Raji (cell line): ENCODE results near the gene PDX1.

ENCODE experiments used
- POLR2A ChIP-seq: IDR thresholded peaks from 2 replicates; pipeline ENCODE4 v1.6.1; 2011; ENCODE audit warnings: low read depth, low read length, control low read depth; ENCODE audit not compliant: insufficient read depth

PDX1 gene

DNA sequence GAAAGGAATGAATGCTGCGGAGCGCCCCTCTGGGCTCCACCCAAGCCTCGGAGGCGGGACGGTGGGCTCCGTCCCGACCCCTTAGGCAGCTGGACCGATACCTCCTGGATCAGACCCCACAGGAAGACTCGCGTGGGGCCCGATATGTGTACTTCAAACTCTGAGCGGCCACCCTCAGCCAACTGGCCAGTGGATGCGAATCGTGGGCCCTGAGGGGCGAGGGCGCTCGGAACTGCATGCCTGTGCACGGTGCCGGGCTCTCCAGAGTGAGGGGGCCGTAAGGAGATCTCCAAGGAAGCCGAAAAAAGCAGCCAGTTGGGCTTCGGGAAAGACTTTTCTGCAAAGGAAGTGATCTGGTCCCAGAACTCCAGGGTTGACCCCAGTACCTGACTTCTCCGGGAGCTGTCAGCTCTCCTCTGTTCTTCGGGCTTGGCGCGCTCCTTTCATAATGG, 8.6 kb downstream of the PDX1 start:
- TF ChIP-seq POLR2A = no peak

DNA sequence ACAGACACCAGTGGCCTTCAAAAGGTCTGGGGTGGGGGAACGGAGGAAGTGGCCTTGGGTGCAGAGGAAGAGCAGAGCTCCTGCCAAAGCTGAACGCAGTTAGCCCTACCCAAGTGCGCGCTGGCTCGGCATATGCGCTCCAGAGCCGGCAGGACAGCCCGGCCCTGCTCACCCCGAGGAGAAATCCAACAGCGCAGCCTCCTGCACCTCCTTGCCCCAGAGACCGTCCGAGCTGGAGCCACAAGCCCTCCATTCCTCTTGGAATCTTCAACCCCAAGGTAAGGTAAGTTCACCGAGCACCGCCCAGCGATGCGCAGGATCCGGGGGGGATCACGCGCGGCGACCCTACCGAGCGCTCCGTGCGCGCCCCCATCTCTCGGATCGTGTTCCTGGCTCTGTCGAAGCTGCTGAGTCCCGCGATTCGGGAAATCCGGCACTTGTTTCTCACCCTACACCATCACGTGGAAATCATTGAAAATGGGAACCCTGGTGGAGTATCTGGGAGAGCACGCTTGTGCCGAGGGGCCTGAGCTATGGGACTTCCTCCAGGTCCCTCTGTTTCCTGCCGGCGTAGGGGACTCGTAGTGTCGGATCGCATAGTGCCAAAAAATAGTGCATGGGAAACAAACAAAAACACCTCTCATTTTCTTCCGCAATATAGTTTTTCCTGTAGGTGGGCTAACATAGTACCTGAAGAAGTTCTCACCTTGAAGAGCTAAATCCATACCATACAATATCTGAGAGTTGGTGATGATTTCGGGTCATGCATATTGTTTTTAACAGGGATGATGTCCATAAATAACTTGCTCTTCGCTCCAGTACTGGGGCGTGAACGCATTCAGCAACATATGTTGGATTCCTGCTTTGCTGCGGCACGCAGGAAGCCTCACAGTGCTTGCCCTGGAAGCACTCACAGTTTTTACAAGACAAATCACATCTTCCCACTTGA, 9.3 kb downstream of the PDX1 start:
- no peak for TF ChIP-seq POLR2A

- no peak for TF ChIP-seq POLR2A
Observed at GRCh38 chr13:27929868-27930267, 10.1 kb downstream of the PDX1 start.

- TF ChIP-seq POLR2A = no peak
Observed at GRCh38 chr13:27933118-27933517, 13.3 kb downstream of the PDX1 start.

DNA sequence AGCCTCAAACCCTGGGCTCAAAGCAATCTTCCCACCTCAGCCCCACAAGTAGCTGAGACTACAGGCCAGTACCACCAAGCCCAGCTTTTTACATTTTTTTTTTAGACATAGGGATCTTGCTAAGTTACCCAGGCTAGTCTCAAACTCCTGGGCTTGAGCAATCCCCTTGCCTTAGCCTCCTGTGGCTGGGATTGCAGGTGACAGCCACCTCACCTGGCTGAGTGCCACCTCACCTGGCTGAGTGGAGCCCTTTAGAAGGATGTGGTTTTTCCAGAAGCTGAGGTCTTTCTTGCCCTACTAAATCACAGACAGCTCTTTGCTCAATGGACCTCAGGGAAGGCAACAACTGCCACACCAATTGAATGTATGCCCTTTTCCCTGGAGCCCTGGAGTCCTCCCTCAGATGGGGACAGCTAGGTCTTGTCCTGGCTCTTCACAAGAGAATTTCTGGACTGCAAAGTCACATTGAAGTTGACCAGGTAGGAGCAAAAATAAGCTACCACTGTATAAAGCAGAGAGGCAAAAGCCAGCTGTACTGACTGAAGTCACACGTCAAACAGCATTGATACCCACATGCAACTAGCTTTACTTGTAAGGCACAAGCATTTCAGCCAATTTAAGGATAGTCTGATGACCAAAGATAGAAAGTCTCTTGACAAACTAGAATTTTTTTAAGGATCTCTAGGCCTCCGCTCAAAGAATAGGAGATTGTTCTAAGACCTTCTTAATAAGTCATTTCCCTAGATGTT, 14.0 kb downstream of the PDX1 start:
- no peak for TF ChIP-seq POLR2A

GRCh38 chr13:27942972-27943371, 23.2 kb downstream of the PDX1 start:
- TF ChIP-seq POLR2A = no peak

- no peak for TF ChIP-seq POLR2A
Observed at GRCh38 chr13:27952876-27953675, 33.3 kb downstream of the PDX1 start.

- no peak for TF ChIP-seq POLR2A
Observed at GRCh38 chr13:27953676-27954405, 34.0 kb downstream of the PDX1 start.

- TF ChIP-seq POLR2A = no peak
Observed at GRCh38 chr13:27954406-27954851, 34.6 kb downstream of the PDX1 start.

DNA sequence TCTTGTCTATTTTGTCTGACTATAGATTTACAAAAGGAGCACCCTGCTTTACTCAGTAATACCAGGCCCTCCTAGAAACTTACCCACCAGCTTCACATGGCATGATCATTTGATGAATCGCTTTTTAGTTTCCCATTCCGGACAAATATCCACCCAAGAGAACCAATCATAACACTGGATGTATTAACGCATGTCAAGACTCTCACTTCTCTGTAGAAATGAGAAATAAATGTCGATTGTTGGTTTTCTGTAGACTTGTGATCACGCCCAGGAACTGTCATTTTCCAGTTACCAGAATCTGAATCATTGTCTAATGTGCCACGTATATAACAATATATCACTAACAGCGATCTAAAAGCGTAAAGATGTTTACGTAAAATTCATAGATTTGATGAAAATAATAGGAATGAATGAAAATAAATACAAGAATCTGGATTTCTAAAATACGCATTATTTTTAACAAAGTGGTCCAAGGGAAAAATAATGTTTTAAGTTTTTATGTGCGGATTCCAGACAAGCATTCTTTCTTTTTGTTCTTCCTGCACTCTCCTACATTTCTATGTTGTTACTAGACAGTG, 35.3 kb downstream of the PDX1 start:
- no peak for TF ChIP-seq POLR2A

GRCh38 chr13:27956576-27957300, 36.9 kb downstream of the PDX1 start:
- TF ChIP-seq POLR2A = no peak

DNA sequence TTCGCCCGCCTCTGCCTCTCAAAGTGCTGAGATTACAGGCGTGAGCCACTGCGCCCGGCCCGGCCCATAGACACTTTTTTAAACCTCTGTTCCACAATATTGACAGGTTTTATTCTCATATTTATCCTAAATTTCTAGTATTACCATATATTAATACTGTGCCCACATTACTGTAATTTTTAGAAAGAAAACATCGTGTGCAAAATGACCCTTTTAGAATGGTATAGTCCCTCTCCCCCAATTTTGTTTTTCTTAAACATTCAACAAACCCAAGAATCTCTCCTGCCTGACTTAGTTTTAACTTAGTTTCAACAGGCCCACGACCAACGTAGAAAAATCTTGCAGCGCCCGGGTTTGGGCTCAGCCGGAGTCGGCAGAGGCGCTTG, 40.2 kb downstream of the PDX1 start:
- TF ChIP-seq POLR2A = no peak
